Stimulated activated effector memory CD8-positive, alpha-beta T cell treated with anti-CD3 and anti-CD28 coated beads, Interleukin-12 subunit alpha, Interleukin-12 subunit beta, amount 100 ng/mL, for 72 hours (primary cell): ENCODE results near the gene TBC1D22A.
"Not testable (repeated sequence)": the region's sequence is repeated elsewhere in the genome, so short reads cannot be mapped to it uniquely, and the experiment has no call there.

Source experiments
- ATAC-seq: fragments of 150-1000 bp; cut with Tn5 transposase; 2 replicates; pipeline ENCODE4 v1.10.0; 2021
- DNase-seq, 2 donors: peaks; one replicate each; pipeline ENCODE4 v3.0.0; 2021 to 2022; ENCODE audit warnings: low spot score in 2 of 2
- H3K27ac Mint-ChIP-seq: one replicate; pipeline ENCODE4 v1.8.0; 2022; ENCODE audit warnings: mild to moderate bottlenecking, mixed read lengths
- H3K36me3 Mint-ChIP-seq: one replicate; pipeline ENCODE4 v1.8.0; 2022; ENCODE audit warnings: mild to moderate bottlenecking, mixed read lengths
- H3K4me1 Mint-ChIP-seq: one replicate; pipeline ENCODE4 v1.8.0; 2022; ENCODE audit warnings: mixed read lengths
- H3K4me3 Mint-ChIP-seq: one replicate; pipeline ENCODE4 v1.8.0; 2022; ENCODE audit warnings: mild to moderate bottlenecking, mixed read lengths
- H3K9me3 Mint-ChIP-seq: one replicate; pipeline ENCODE4 v1.8.0; 2022; ENCODE audit warnings: mixed read lengths

Gene TBC1D22A

GRCh38 chr22:47169801-47170140 is 407.3 kb downstream of the TBC1D22A start:
- Mint-ChIP-seq H3K36me3 (peaks cover 31% of the 10 kb centered on the region), H3K4me3 (no peak overlapping the region), H3K27ac (no peak overlapping the region), H3K4me1 (peaks cover 5% of the 10 kb centered on the region), H3K9me3 (no peaks in the 10 kb centered on the region)
- no peak for DNase-seq
- ATAC-seq: no peak

- H3K36me3 Mint-ChIP-seq: peaks cover 31% of the 10 kb centered on the region
- not testable (repeated sequence) for H3K4me3 Mint-ChIP-seq, H3K27ac Mint-ChIP-seq, DNase-seq, H3K4me1 Mint-ChIP-seq, ATAC-seq, H3K9me3 Mint-ChIP-seq
These were observed 408.3 kb downstream of the TBC1D22A start for GRCh38 chr22:47170511-47171440.

- Mint-ChIP-seq H3K9me3 (no peaks in the 10 kb centered on the region), H3K36me3 (peaks cover 23% of the 10 kb centered on the region), H3K4me3 (no peak overlapping the region), H3K27ac (no peak overlapping the region), H3K4me1 (peaks cover 5% of the 10 kb centered on the region)
- ATAC-seq (no peak), DNase-seq (no peak)
These were observed 409.2 kb downstream of the TBC1D22A start for GRCh38 chr22:47171441-47172221.

- no peak overlapping the region for H3K4me3 Mint-ChIP-seq
- H3K9me3 Mint-ChIP-seq: no peaks in the 10 kb centered on the region
- no peak overlapping the region for H3K27ac Mint-ChIP-seq
- peaks cover 2% of the 10 kb centered on the region for H3K4me1 Mint-ChIP-seq
- ATAC-seq (no peak), DNase-seq (no peak)
- H3K36me3 Mint-ChIP-seq: peaks cover 18% of the 10 kb centered on the region
These were observed 410.5 kb downstream of the TBC1D22A start for GRCh38 chr22:47172771-47173534.

GRCh38 chr22:47173535-47174021 is 411.1 kb downstream of the TBC1D22A start:
- Mint-ChIP-seq H3K4me3 (no peak overlapping the region), H3K27ac (no peak overlapping the region), H3K4me1 (no peaks in the 10 kb centered on the region), H3K36me3 (peaks cover 15% of the 10 kb centered on the region), H3K9me3 (peaks cover 2% of the 10 kb centered on the region)
- DNase-seq (no peak), ATAC-seq (no peak)

- H3K27ac Mint-ChIP-seq: no peak overlapping the region
- no peak for ATAC-seq
- no peaks in the 10 kb centered on the region for H3K4me1 Mint-ChIP-seq
- no peak for DNase-seq
- peaks cover 5% of the 10 kb centered on the region for H3K9me3 Mint-ChIP-seq
- no peak overlapping the region for H3K4me3 Mint-ChIP-seq
- peaks cover 19% of the 10 kb centered on the region for H3K36me3 Mint-ChIP-seq
These were observed 411.6 kb downstream of the TBC1D22A start for GRCh38 chr22:47174096-47174495.

- ATAC-seq: no peak
- Mint-ChIP-seq H3K4me1 (no peaks in the 10 kb centered on the region), H3K27ac (no peak overlapping the region), H3K4me3 (no peak overlapping the region), H3K9me3 (peaks cover 5% of the 10 kb centered on the region), H3K36me3 (peaks cover 24% of the 10 kb centered on the region)
- no peak for DNase-seq
These were observed 412.2 kb downstream of the TBC1D22A start for GRCh38 chr22:47174671-47175112.

- Mint-ChIP-seq H3K36me3 (peaks cover 21% of the 10 kb centered on the region), H3K27ac (no peak overlapping the region), H3K4me1 (no peaks in the 10 kb centered on the region), H3K9me3 (peaks cover 5% of the 10 kb centered on the region), H3K4me3 (no peak overlapping the region)
- DNase-seq: no peak
- ATAC-seq: no peak
These were observed 412.9 kb downstream of the TBC1D22A start for GRCh38 chr22:47175151-47176025.

GRCh38 chr22:47176026-47176389 is 413.6 kb downstream of the TBC1D22A start:
- H3K4me3 Mint-ChIP-seq: no peak overlapping the region
- no peaks in the 10 kb centered on the region for H3K4me1 Mint-ChIP-seq
- H3K27ac Mint-ChIP-seq: no peak overlapping the region

GRCh38 chr22:47176573-47177333 is 414.3 kb downstream of the TBC1D22A start:
- H3K9me3 Mint-ChIP-seq: peaks cover 5% of the 10 kb centered on the region
- ATAC-seq: no peak
- peaks cover 20% of the 10 kb centered on the region for H3K36me3 Mint-ChIP-seq

More at GRCh38 chr22:47176026-47176389, 413.6 kb downstream of the TBC1D22A start:
- Mint-ChIP-seq H3K9me3 (peaks cover 5% of the 10 kb centered on the region), H3K36me3 (peaks cover 20% of the 10 kb centered on the region)
- DNase-seq: no peak
- no peak for ATAC-seq

GRCh38 chr22:47177334-47177815 is 414.9 kb downstream of the TBC1D22A start:
- no peak for ATAC-seq
- Mint-ChIP-seq H3K4me1 (no peaks in the 10 kb centered on the region), H3K4me3 (no peak overlapping the region), H3K27ac (no peak overlapping the region), H3K9me3 (peaks cover 5% of the 10 kb centered on the region), H3K36me3 (peaks cover 20% of the 10 kb centered on the region)
- no peak for DNase-seq

More at GRCh38 chr22:47176573-47177333, 414.3 kb downstream of the TBC1D22A start:
- H3K27ac Mint-ChIP-seq: no peak overlapping the region
- no peak for DNase-seq
- H3K4me3 Mint-ChIP-seq: no peak overlapping the region
- no peaks in the 10 kb centered on the region for H3K4me1 Mint-ChIP-seq

GRCh38 chr22:47178339-47178738 is 415.9 kb downstream of the TBC1D22A start:
- DNase-seq (no peak), ATAC-seq (no peak)
- H3K36me3 Mint-ChIP-seq: peaks cover 20% of the 10 kb centered on the region
- H3K4me3 Mint-ChIP-seq: no peak overlapping the region
- H3K9me3 Mint-ChIP-seq: peaks cover 10% of the 10 kb centered on the region
- H3K4me1 Mint-ChIP-seq: no peaks in the 10 kb centered on the region
- no peak overlapping the region for H3K27ac Mint-ChIP-seq

- ATAC-seq (no peak), DNase-seq (no peak)
- Mint-ChIP-seq H3K36me3 (peaks cover 12% of the 10 kb centered on the region), H3K4me3 (no peak overlapping the region), H3K4me1 (no peaks in the 10 kb centered on the region), H3K27ac (no peak overlapping the region), H3K9me3 (peaks cover 26% of the 10 kb centered on the region)
These were observed 418.3 kb downstream of the TBC1D22A start for GRCh38 chr22:47180796-47181195.
